ENCODE measurements around the gene ARHGEF28. TPM values are rescaled to one million over a fixed set of nuclear protein-coding genes. Genes with fewer than 3 reads are reported as not detected.

The ARHGEF28 gene
- total and polyA plus RNA-seq, 9 of the 15 experiments (the other 6 are each of a cell fraction or from before 2014, with no cell fraction given) = 0.27 TPM; not detected in 8

DNA sequence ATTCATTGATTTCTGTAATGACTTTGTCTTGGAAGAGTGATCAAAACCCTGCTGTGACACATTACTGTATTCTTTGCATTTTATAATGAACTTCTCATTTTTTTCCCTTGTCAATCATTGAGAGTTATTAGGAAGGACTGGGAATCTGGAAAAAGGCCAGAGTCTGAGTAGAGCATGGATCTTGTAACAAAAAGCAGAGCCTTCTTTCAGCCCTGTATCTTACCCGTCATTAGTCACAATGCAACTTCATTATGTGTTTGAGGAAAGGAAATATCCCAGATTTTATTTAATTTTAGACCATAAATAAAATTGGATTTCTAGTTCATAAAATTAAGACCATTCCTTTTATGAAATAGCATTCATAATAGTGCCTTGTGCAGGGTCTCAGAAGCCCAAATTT lies 131.4 kb downstream of the ARHGEF28 start:
- ChIA-PET CTCF (ENCODE audit: low intra/inter-chr PET ratio) (no interaction called here), POLR2A (interaction anchor here (0.7 kb wide), 1 partner anchor 916 kb away, joined by 3 read pairs; no protein-coding TSS in a partner anchor)
- no peak for ATAC-seq
- no peak for TF ChIP-seq SMARCC2 (IDR thresholded peaks at IDR 0.05; ENCODE audit: low read depth)
- no peak for TF ChIP-seq SAFB (IDR thresholded peaks at IDR 0.05; ENCODE audit: borderline replicate concordance, low read depth, low read length)
- TF ChIP-seq SP1 (CRISPR knock-in tag; IDR thresholded peaks at IDR 0.05) = no peak
- TF ChIP-seq ZBTB26 (CRISPR knock-in tag; IDR thresholded peaks at IDR 0.05) = no peak
- TF ChIP-seq POLR2A (conservative IDR thresholded peaks at IDR 0.05) = no peak
- Histone ChIP-seq H3K9ac (ENCODE audit: insufficient read depth in 1 of 2, low read depth in 2 of 2, low read length in 2 of 2) (no peak overlapping the region), H3K9me3 (replicated peaks; ENCODE audit: control insufficient read depth, insufficient read depth, low read depth, low read length) (no peaks in the 10 kb centered on the region), H3K9me1 (ENCODE audit: control insufficient read depth, insufficient read depth, low read length) (no peaks in the 10 kb centered on the region), H3K4me3 (no peak overlapping the region), H3K4me2 (ENCODE audit: insufficient read depth, low read length) (no peak overlapping the region), H3K27me3 (ENCODE audit: control insufficient read depth in 2 of 2, insufficient read depth in 2 of 2, low read length in 2 of 2) (peaks cover 3 to 7% of the 10 kb centered on the region in 2 experiments; a peak in 3 of 5 replicates), H2AFZ (ENCODE audit: low read depth, low read length) (no peak overlapping the region), H3K27ac (ENCODE audit: extremely low read depth, low read depth, low read length) (no peak overlapping the region), H4K20me1 (replicated peaks; ENCODE audit: control insufficient read depth, insufficient read depth, low read length) (no peaks in the 10 kb centered on the region), H3K79me2 (ENCODE audit: control insufficient read depth, insufficient read depth, low read length) (no peaks in the 10 kb centered on the region), H3K36me3 (ENCODE audit: control insufficient read depth, insufficient read depth, low read length) (no peaks in the 10 kb centered on the region), H3K4me1 (replicated peaks in 1 of 2; ENCODE audit: control insufficient read depth in 2 of 2, insufficient read depth in 2 of 2, low read length in 2 of 2) (no peaks in the 10 kb centered on the region)
- in situ Hi-C loops (cut with MboI) (no loop called here), intact Hi-C loops (cut with micrococcal nuclease) (no loop called here)
- no peak for DNase-seq (ENCODE audit: extremely low read depth in 1 of 4, low spot score in 3 of 4)
- WGBS (ENCODE audit: insufficient coverage, low coverage, missing lambda C conversion rate) = 0% methylated on average over 1 of the region's 1 CpG
- no peak for FAIRE-seq
- BruUV-seq (replicated peaks) = no TSS peak

GRCh38 chr5:73759771-73760170 lies 133.8 kb downstream of the ARHGEF28 start:
- Histone ChIP-seq H3K4me1 (replicated peaks in 1 of 2; ENCODE audit: control insufficient read depth in 2 of 2, insufficient read depth in 2 of 2, low read length in 2 of 2) (no peaks in the 10 kb centered on the region), H3K9me3 (replicated peaks; ENCODE audit: control insufficient read depth, insufficient read depth, low read depth, low read length) (no peaks in the 10 kb centered on the region), H4K20me1 (replicated peaks; ENCODE audit: control insufficient read depth, insufficient read depth, low read length) (no peaks in the 10 kb centered on the region), H3K9me1 (ENCODE audit: control insufficient read depth, insufficient read depth, low read length) (no peaks in the 10 kb centered on the region), H3K9ac (ENCODE audit: insufficient read depth in 1 of 2, low read depth in 2 of 2, low read length in 2 of 2) (no peak overlapping the region), H3K27me3 (ENCODE audit: control insufficient read depth in 2 of 2, insufficient read depth in 2 of 2, low read length in 2 of 2) (no peaks in the 10 kb centered on the region; a peak in 2 of 5 replicates), H3K27ac (ENCODE audit: extremely low read depth, low read depth, low read length) (no peak overlapping the region), H3K79me2 (ENCODE audit: control insufficient read depth, insufficient read depth, low read length) (no peaks in the 10 kb centered on the region), H3K4me2 (ENCODE audit: insufficient read depth, low read length) (no peak overlapping the region), H3K36me3 (ENCODE audit: control insufficient read depth, insufficient read depth, low read length) (no peaks in the 10 kb centered on the region), H3K4me3 (no peak overlapping the region), H2AFZ (ENCODE audit: low read depth, low read length) (no peak overlapping the region)
- DNase-seq (ENCODE audit: extremely low read depth in 1 of 4, low spot score in 3 of 4) = no peak
- ChIA-PET CTCF (ENCODE audit: low intra/inter-chr PET ratio) (no interaction called here), POLR2A (no interaction called here)
- no peak for ATAC-seq
- BruUV-seq (replicated peaks) = no TSS peak
- FAIRE-seq = no peak
- WGBS (ENCODE audit: insufficient coverage, low coverage, missing lambda C conversion rate) = 0% methylated on average over 1 of the region's 1 CpG
- intact Hi-C loops (cut with micrococcal nuclease) (no loop called here), in situ Hi-C loops (cut with MboI) (no loop called here)
- TF ChIP-seq MXD1 (CRISPR knock-in tag; IDR thresholded peaks at IDR 0.05; ENCODE audit: borderline replicate concordance, poor library complexity, severe bottlenecking) (no peak), CREM (IDR thresholded peaks at IDR 0.05; ENCODE audit: low read depth) (no peak)
